MCF 10A (cell line): ENCODE results near the gene ERVFRD-1. TPM values are rescaled to one million over a fixed set of nuclear protein-coding genes. Genes with fewer than 3 reads are reported as not detected.

Source experiments
- BruUV-seq: library from RNA; stranded (reverse); fragments of 400-500 nt; replicated peaks from 2 replicates; lab custom pipeline; 2021; lab: Mats Ljungman, UMichigan
- CTCF ChIA-PET: fragments of 300-600 bp; sonication (Branson Sonifier 250); formaldehyde crosslinking; extraction: SDS; loops from one replicate; lab custom pipeline; 2021; ENCODE audit warnings: antibody characterized with exemption, inconsistent platforms; lab: Yijun Ruan, JAX
- POLR2A ChIA-PET: fragments of 300-600, 350-650 bp; sonication (Branson Sonifier 250); formaldehyde crosslinking; extraction: SDS; loops from one replicate; lab custom pipeline; 2020; ENCODE audit warnings: antibody characterized with exemption, inconsistent platforms; lab: Yijun Ruan, JAX
- DNase-seq: peaks from one replicate; pipeline ENCODE4 v3.0.0-alpha.2; 2018; ENCODE audit not compliant: unreplicated experiment
- H3K27ac Mint-ChIP-seq: one replicate; pipeline ENCODE4 v1.8.0; 2022; ENCODE audit warnings: mild to moderate bottlenecking, low read depth, mixed read lengths; ENCODE audit not compliant: unreplicated experiment
- H3K27me3 Mint-ChIP-seq: one replicate; pipeline ENCODE4 v1.8.0; 2022; ENCODE audit warnings: mixed read lengths; ENCODE audit not compliant: insufficient read depth, unreplicated experiment
- H3K36me3 Mint-ChIP-seq: one replicate; pipeline ENCODE4 v1.8.0; 2022; ENCODE audit warnings: mild to moderate bottlenecking, moderate library complexity, mixed read lengths; ENCODE audit not compliant: insufficient read depth, unreplicated experiment
- H3K4me1 Mint-ChIP-seq: one replicate; pipeline ENCODE4 v1.8.0; 2022; ENCODE audit warnings: mixed read lengths; ENCODE audit not compliant: insufficient read depth, unreplicated experiment
- H3K4me3 Mint-ChIP-seq: one replicate; pipeline ENCODE4 v1.8.0; 2022; ENCODE audit warnings: mild to moderate bottlenecking, moderate library complexity, mixed read lengths; ENCODE audit not compliant: unreplicated experiment
- H3K9me3 Mint-ChIP-seq: one replicate; pipeline ENCODE4 v1.8.0; 2022; ENCODE audit warnings: mixed read lengths; ENCODE audit not compliant: unreplicated experiment
- CTCF ChIP-seq: fragments of 200-600 bp; IDR thresholded peaks from one replicate; pipeline ENCODE4 v1.8.0; 2022; ENCODE audit warnings: antibody characterized with exemption, mild to moderate bottlenecking; ENCODE audit not compliant: unreplicated experiment
- intact Hi-C: fragments of 100-400 bp; cut with micrococcal nuclease; formaldehyde crosslinking; loops from 2 replicates; pipeline ENCODE4 v1.14.1; 2022
- total RNA-seq: library from RNA; stranded (reverse); gene quantifications from 2 replicates; pipeline ENCODE4 v1.2.3, GENCODE V29; 2022

ERVFRD-1 gene
- total RNA-seq, 1 experiment from 2014 or later = not detected

- Mint-ChIP-seq H3K9me3 (peaks cover 4% of the 10 kb centered on the region), H3K4me3 (no peak overlapping the region), H3K27ac (peak overlapping the region; percentile 87), H3K36me3 (no peaks in the 10 kb centered on the region), H3K4me1 (peaks cover 43% of the 10 kb centered on the region), H3K27me3 (no peaks in the 10 kb centered on the region)
- no peak for DNase-seq
- intact Hi-C loops = loop anchor here (5.0 kb wide), 1 partner anchor 270 kb away; no protein-coding TSS in a partner anchor
- no TSS peak for BruUV-seq
- ChIA-PET POLR2A (interaction anchor here (0.6 to 2.9 kb wide), 5 partner anchors 46 to 354 kb away, joined by 3 to 33 read pairs (median 6); partner anchors contain the start of gene SMIM13), CTCF (interaction anchor here (0.6 to 9.1 kb wide), 8 partner anchors 14 to 367 kb away, joined by 3 to 114 read pairs (median 4); no protein-coding TSS in a partner anchor)
- TF ChIP-seq CTCF = no peak
Measured at GRCh38 chr6:11142296-11143027, 30.9 kb upstream of the ERVFRD-1 start.

GRCh38 chr6:11141295-11141694 lies 29.8 kb upstream of the ERVFRD-1 start:
- CTCF ChIA-PET = interaction anchor here (0.7 kb wide), 1 partner anchor 344 kb away, joined by 3 read pairs; no protein-coding TSS in a partner anchor

GRCh38 chr6:11140056-11140455 lies 28.5 kb upstream of the ERVFRD-1 start:
- TF ChIP-seq CTCF = no peak
- intact Hi-C loops = loop anchor here (1.0 to 5.0 kb wide), 2 partner anchors 176 to 272 kb away; no protein-coding TSS in a partner anchor
- Mint-ChIP-seq H3K4me1 (peaks cover 44% of the 10 kb centered on the region), H3K27ac (peak overlapping the region; percentile 77), H3K9me3 (peaks cover 4% of the 10 kb centered on the region), H3K36me3 (peaks cover under 1% of the 10 kb centered on the region), H3K4me3 (no peak overlapping the region), H3K27me3 (no peaks in the 10 kb centered on the region)
- BruUV-seq = no TSS peak
- ChIA-PET POLR2A (interaction anchor here (0.6 to 2.7 kb wide), 3 partner anchors 24 to 47 kb away, joined by 3 to 31 read pairs (median 18); partner anchors contain the start of gene SMIM13), CTCF (no interaction called here)
- DNase-seq = no peak

More at GRCh38 chr6:11141295-11141694, 29.8 kb upstream of the ERVFRD-1 start:
- DNase-seq = no peak
- intact Hi-C loops = loop anchor here (5.0 kb wide), 1 partner anchor 271 kb away; no protein-coding TSS in a partner anchor
- no peaks in the 10 kb centered on the region for H3K27me3 Mint-ChIP-seq
- no peak overlapping the region for H3K4me3 Mint-ChIP-seq
- H3K4me1 Mint-ChIP-seq = peaks cover 42% of the 10 kb centered on the region
- peak overlapping the region; percentile 20 for H3K27ac Mint-ChIP-seq
- H3K36me3 Mint-ChIP-seq = no peaks in the 10 kb centered on the region
- POLR2A ChIA-PET = no interaction called here
- no peak for TF ChIP-seq CTCF
- peaks cover 4% of the 10 kb centered on the region for H3K9me3 Mint-ChIP-seq
- no TSS peak for BruUV-seq
